SK-N-SH (cell line): ENCODE results near the gene PHACTR2.

Experiments
- NFIC ChIP-seq: IDR thresholded peaks from 2 replicates; pipeline ENCODE4 v1.4.0; 2012; ENCODE audit warnings: borderline replicate concordance
- TF ChIP-seq, protein P1 (sequence below): fragments of 200-600 bp; sonication (generic); IDR thresholded peaks from 2 replicates; pipeline ENCODE4 v1.6.1; 2017; ENCODE audit warnings: antibody characterized with exemption, mild to moderate bottlenecking, moderate library complexity

DNA sequence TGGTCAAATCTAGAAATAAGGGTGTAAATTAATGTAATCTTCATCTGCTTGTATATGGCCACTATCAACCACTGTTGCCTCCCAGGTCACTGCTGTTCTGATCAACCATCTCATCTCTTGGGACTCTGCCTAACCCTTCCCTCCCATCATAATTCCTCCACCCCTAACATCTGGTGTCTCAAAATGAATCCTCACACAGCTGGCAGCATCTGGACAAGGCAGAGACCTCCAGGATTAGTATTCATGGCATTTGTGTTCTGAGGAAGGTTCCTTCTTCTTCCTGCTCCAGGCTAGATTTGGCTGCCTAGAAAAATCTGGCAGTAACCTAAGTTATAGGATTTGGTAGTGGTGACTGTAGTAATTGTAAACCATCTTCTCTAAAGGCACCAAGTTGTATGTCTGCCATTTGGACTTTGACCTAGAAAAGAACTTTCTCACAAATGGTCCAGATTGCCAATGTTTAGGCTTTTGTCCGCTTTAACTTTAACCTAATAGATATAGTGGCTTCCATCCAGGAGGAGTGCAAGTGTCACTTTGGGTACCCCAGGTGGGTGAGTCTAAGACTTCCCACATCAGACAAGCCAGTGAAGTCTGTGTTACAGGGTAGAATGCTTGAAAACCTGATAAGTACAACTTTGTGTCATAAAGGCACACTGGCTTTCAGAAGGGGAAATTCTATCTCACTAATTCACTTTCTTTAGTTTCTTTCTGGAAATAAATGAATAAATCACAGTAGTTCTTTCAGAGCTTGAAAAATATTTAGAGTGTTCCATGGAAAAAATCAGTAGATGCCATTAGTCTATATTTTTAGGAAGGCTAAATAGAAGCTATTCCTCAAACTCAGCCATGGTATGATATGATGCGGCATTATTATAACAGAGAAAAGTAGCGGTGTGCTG, 3.0 kb upstream of the PHACTR2 start:
- no peak for TF ChIP-seq NFIC
- TF ChIP-seq, protein P1, sequence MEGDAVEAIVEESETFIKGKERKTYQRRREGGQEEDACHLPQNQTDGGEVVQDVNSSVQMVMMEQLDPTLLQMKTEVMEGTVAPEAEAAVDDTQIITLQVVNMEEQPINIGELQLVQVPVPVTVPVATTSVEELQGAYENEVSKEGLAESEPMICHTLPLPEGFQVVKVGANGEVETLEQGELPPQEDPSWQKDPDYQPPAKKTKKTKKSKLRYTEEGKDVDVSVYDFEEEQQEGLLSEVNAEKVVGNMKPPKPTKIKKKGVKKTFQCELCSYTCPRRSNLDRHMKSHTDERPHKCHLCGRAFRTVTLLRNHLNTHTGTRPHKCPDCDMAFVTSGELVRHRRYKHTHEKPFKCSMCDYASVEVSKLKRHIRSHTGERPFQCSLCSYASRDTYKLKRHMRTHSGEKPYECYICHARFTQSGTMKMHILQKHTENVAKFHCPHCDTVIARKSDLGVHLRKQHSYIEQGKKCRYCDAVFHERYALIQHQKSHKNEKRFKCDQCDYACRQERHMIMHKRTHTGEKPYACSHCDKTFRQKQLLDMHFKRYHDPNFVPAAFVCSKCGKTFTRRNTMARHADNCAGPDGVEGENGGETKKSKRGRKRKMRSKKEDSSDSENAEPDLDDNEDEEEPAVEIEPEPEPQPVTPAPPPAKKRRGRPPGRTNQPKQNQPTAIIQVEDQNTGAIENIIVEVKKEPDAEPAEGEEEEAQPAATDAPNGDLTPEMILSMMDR = no peak
